Ishikawa (cell line): Measurements from ENCODE around the gene PARP16.

ENCODE experiments used
- CEBPB ChIP-seq: IDR thresholded peaks from 2 replicates; pipeline ENCODE4 v1.6.1; 2012
- CREB1 ChIP-seq: IDR thresholded peaks from 2 replicates; pipeline ENCODE4 v1.6.1; 2012; ENCODE audit warnings: low read depth
- EGR1 ChIP-seq: IDR thresholded peaks from 2 replicates; pipeline ENCODE4 v1.6.1; 2012
- EP300 ChIP-seq: IDR thresholded peaks from 2 replicates; pipeline ENCODE4 v1.6.1; 2012; ENCODE audit warnings: borderline replicate concordance
- FOXM1 ChIP-seq: IDR thresholded peaks from 2 replicates; pipeline ENCODE4 v1.6.1; 2012; ENCODE audit warnings: low read depth, borderline replicate concordance
- MAX ChIP-seq: IDR thresholded peaks from 2 replicates; pipeline ENCODE4 v1.6.1; 2012
- NFIC ChIP-seq: IDR thresholded peaks from 2 replicates; pipeline ENCODE4 v1.6.1; 2012
- RAD21 ChIP-seq: IDR thresholded peaks from 2 replicates; pipeline ENCODE4 v1.6.1; 2012; ENCODE audit warnings: low read depth
- REST ChIP-seq: IDR thresholded peaks from 2 replicates; pipeline ENCODE4 v1.6.1; 2012; ENCODE audit warnings: low read depth, mild to moderate bottlenecking
- TAF1 ChIP-seq: IDR thresholded peaks from 2 replicates; pipeline ENCODE4 v1.6.1; 2012; ENCODE audit warnings: low read depth, mild to moderate bottlenecking
- TCF12 ChIP-seq: IDR thresholded peaks from 2 replicates; pipeline ENCODE4 v1.6.1; 2012; ENCODE audit warnings: low read depth
- TEAD4 ChIP-seq: IDR thresholded peaks from 2 replicates; pipeline ENCODE4 v1.6.1; 2012
- USF1 ChIP-seq: IDR thresholded peaks from 2 replicates; pipeline ENCODE4 v1.6.1; 2012
- YY1 ChIP-seq: IDR thresholded peaks from 2 replicates; pipeline ENCODE4 v1.6.1; 2012; ENCODE audit warnings: low read depth
- ZBTB7A ChIP-seq: IDR thresholded peaks from 2 replicates; pipeline ENCODE4 v1.6.1; 2012; ENCODE audit warnings: low read depth

PARP16 gene

GRCh38 chr15:65304381-65305149, 17.9 kb upstream of the PARP16 start, which contains the start of gene RNU5B-1:
RNU5B-1 (plus strand) TSS chr15:65304677.
- TF ChIP-seq ZBTB7A (no peak), CREB1 (0 out of 2 replicates have a peak, but pooled peaks have one; percentile 15), TCF12 (peak; percentile 89), NFIC (peak; percentile 38; the same call in 1 of the 2 replicates), FOXM1 (peak; percentile 70; the same call in 1 of the 2 replicates), CEBPB (peak; percentile 54), EGR1 (peak; percentile 7; the same call in 1 of the 2 replicates), YY1 (peak; percentile 72), REST (no peak; the same call in 1 of the 2 replicates), EP300 (peak; percentile 27; the same call in 1 of the 2 replicates), MAX (peak; percentile 84)

- no peak for TF ChIP-seq RAD21
- TF ChIP-seq EP300 = peak; percentile 30; the same call in 1 of the 2 replicates
- no peak for TF ChIP-seq FOXM1
- TF ChIP-seq MAX = peak; percentile 100
- TF ChIP-seq EGR1 = no peak
- peak; percentile 55 for TF ChIP-seq USF1
- no peak for TF ChIP-seq REST
- TF ChIP-seq ZBTB7A = no peak
- peak; percentile 57; the same call in 1 of the 2 replicates for TF ChIP-seq YY1
- no peak for TF ChIP-seq TAF1
- TF ChIP-seq TEAD4 = peak; percentile 80
- 0 out of 2 replicates have a peak, but pooled peaks have one; percentile 2 for TF ChIP-seq CREB1
- peak; percentile 67; the same call in 1 of the 2 replicates for TF ChIP-seq TCF12
- no peak for TF ChIP-seq NFIC
- TF ChIP-seq CEBPB = no peak
Observed at GRCh38 chr15:65303687-65304380, 17.2 kb upstream of the PARP16 start.

GRCh38 chr15:65302061-65302460, 15.4 kb upstream of the PARP16 start:
- TF ChIP-seq NFIC (no peak), RAD21 (no peak), TCF12 (no peak), TAF1 (no peak), EGR1 (no peak), USF1 (no peak), YY1 (no peak), TEAD4 (no peak), REST (no peak), CREB1 (no peak), ZBTB7A (no peak), MAX (no peak)
